ENCODE data around the gene CCL2.

CCL2 gene

GRCh38 chr17:34230342-34230741, 24.7 kb upstream of the CCL2 start:
- Histone ChIP-seq H4K20me1 (ENCODE audit: insufficient read depth, low read length) (no peaks in the 10 kb centered on the region), H2AFZ (ENCODE audit: low read depth, low read length) (no peak overlapping the region), H3K4me1 (ENCODE audit: low read length) (peaks cover 3% of the 10 kb centered on the region; the same call in 1 of the 2 replicates), H3K27me3 (ENCODE audit: low read depth, low read length) (peaks cover 44% of the 10 kb centered on the region), H3K79me2 (ENCODE audit: low read length) (no peaks in the 10 kb centered on the region), H3K9ac (ENCODE audit: low read length) (no peak overlapping the region), H3K4me2 (ENCODE audit: low read length) (no peak overlapping the region), H3K27ac (ENCODE audit: low read length) (no peak overlapping the region), H3K4me3 (ENCODE audit: low read length) (no peak overlapping the region), H3K9me3 (ENCODE audit: insufficient read depth, low read length) (no peaks in the 10 kb centered on the region), H3K36me3 (replicated peaks; ENCODE audit: low read depth, low read length) (no peaks in the 10 kb centered on the region)
- no peak for TF ChIP-seq CTCF (IDR thresholded peaks at IDR 0.05; ENCODE audit: low read depth, low read length)
- no peak for TF ChIP-seq EZH2phosphoT487 (IDR thresholded peaks at IDR 0.05; ENCODE audit: low read depth)

GRCh38 chr17:34234616-34235015, 20.5 kb upstream of the CCL2 start:
- H3K27ac ChIP-seq (ENCODE audit: low read length), result no peak overlapping the region
- H3K9ac ChIP-seq (ENCODE audit: low read length), result no peak overlapping the region
- no peak overlapping the region for H2AFZ ChIP-seq (ENCODE audit: low read depth, low read length)
- no peaks in the 10 kb centered on the region for H4K20me1 ChIP-seq (ENCODE audit: insufficient read depth, low read length)
- no peak overlapping the region for H3K4me3 ChIP-seq (ENCODE audit: low read length)
- H3K36me3 ChIP-seq (replicated peaks; ENCODE audit: low read depth, low read length), result no peaks in the 10 kb centered on the region
- no peaks in the 10 kb centered on the region for H3K9me3 ChIP-seq (ENCODE audit: insufficient read depth, low read length)
- H3K27me3 ChIP-seq (ENCODE audit: low read depth, low read length), result peaks cover 19% of the 10 kb centered on the region
- H3K4me2 ChIP-seq (ENCODE audit: low read length), result no peak overlapping the region
- TF ChIP-seq CTCF (IDR thresholded peaks at IDR 0.05; ENCODE audit: low read depth, low read length) (no peak), EZH2phosphoT487 (IDR thresholded peaks at IDR 0.05; ENCODE audit: low read depth) (no peak)
- peaks cover 3% of the 10 kb centered on the region; the same call in 1 of the 2 replicates for H3K4me1 ChIP-seq (ENCODE audit: low read length)
- H3K79me2 ChIP-seq (ENCODE audit: low read length), result no peaks in the 10 kb centered on the region

GRCh38 chr17:34235389-34236028, 19.6 kb upstream of the CCL2 start:
- Histone ChIP-seq H3K4me2 (ENCODE audit: low read length) (no peak overlapping the region), H3K9me3 (ENCODE audit: insufficient read depth, low read length) (no peaks in the 10 kb centered on the region), H3K9ac (ENCODE audit: low read length) (no peak overlapping the region), H3K27me3 (ENCODE audit: low read depth, low read length) (peaks cover 23% of the 10 kb centered on the region), H3K36me3 (replicated peaks; ENCODE audit: low read depth, low read length) (no peaks in the 10 kb centered on the region), H3K27ac (ENCODE audit: low read length) (no peak overlapping the region), H4K20me1 (ENCODE audit: insufficient read depth, low read length) (no peaks in the 10 kb centered on the region), H3K4me3 (ENCODE audit: low read length) (no peak overlapping the region), H2AFZ (ENCODE audit: low read depth, low read length) (no peak overlapping the region), H3K4me1 (ENCODE audit: low read length) (peaks cover 3% of the 10 kb centered on the region; the same call in 1 of the 2 replicates), H3K79me2 (ENCODE audit: low read length) (no peaks in the 10 kb centered on the region)
- TF ChIP-seq EZH2phosphoT487 (IDR thresholded peaks at IDR 0.05; ENCODE audit: low read depth) (no peak), CTCF (IDR thresholded peaks at IDR 0.05; ENCODE audit: low read depth, low read length) (no peak)

- Histone ChIP-seq H3K9me3 (ENCODE audit: insufficient read depth, low read length) (no peaks in the 10 kb centered on the region), H4K20me1 (ENCODE audit: insufficient read depth, low read length) (no peaks in the 10 kb centered on the region)
- TF ChIP-seq CTCF (IDR thresholded peaks at IDR 0.05; ENCODE audit: low read depth, low read length), result no peak
- no peak for TF ChIP-seq EZH2phosphoT487 (IDR thresholded peaks at IDR 0.05; ENCODE audit: low read depth)
These were observed 18.7 kb upstream of the CCL2 start for GRCh38 chr17:34236281-34236892.

More at GRCh38 chr17:34236281-34236892, 18.7 kb upstream of the CCL2 start:
- Histone ChIP-seq H3K4me1 (ENCODE audit: low read length) (peaks cover 3% of the 10 kb centered on the region; the same call in 1 of the 2 replicates), H3K36me3 (replicated peaks; ENCODE audit: low read depth, low read length) (no peaks in the 10 kb centered on the region), H3K9ac (ENCODE audit: low read length) (no peak overlapping the region), H3K79me2 (ENCODE audit: low read length) (no peaks in the 10 kb centered on the region), H3K4me3 (ENCODE audit: low read length) (no peak overlapping the region), H3K4me2 (ENCODE audit: low read length) (no peak overlapping the region), H3K27ac (ENCODE audit: low read length) (no peak overlapping the region), H2AFZ (ENCODE audit: low read depth, low read length) (no peak overlapping the region), H3K27me3 (ENCODE audit: low read depth, low read length) (peaks cover 21% of the 10 kb centered on the region)

Data from OCI-LY3 (cell line).